K562 (cell line): Measurements from ENCODE around the gene ATP5PO. TPM values are rescaled to one million over a fixed set of nuclear protein-coding genes. Genes with fewer than 3 reads are reported as not detected.

Experiments
- ARID2 ChIP-seq: fragments of 450-650 bp; IDR thresholded peaks from 2 replicates; pipeline ENCODE4 v1.6.1; 2017; ENCODE audit warnings: antibody characterized with exemption, mild to moderate bottlenecking
- BHLHE40 ChIP-seq: IDR thresholded peaks from 2 replicates; pipeline ENCODE4 v1.6.1; 2011; ENCODE audit warnings: low read length, improper control_type of control experiment
- CXXC5 ChIP-seq: fragments of 250-450 bp; sonication (Bioruptor Pico); IDR thresholded peaks from 2 replicates; pipeline ENCODE4 v1.8.0; 2022; ENCODE audit warnings: inconsistent platforms, mild to moderate bottlenecking, moderate library complexity
- EP400 ChIP-seq: fragments of 450-650 bp; IDR thresholded peaks from 2 replicates; pipeline ENCODE4 v1.6.1; 2017; ENCODE audit warnings: antibody characterized with exemption, mild to moderate bottlenecking, moderate library complexity
- KAT2B ChIP-seq: IDR thresholded peaks from one replicate; pipeline ENCODE4 v1.6.1; 2012; ENCODE audit warnings: low read depth, mild to moderate bottlenecking, control low read depth, inconsistent platforms, low read length, moderate library complexity
- KLF10 ChIP-seq: fragments of 250-450 bp; sonication (Bioruptor Pico); IDR thresholded peaks from 2 replicates; pipeline ENCODE4 v1.6.1; 2021; ENCODE audit warnings: matching md5 sums
- L3MBTL2 ChIP-seq: fragments of 450-650 bp; IDR thresholded peaks from 2 replicates; pipeline ENCODE4 v1.6.1; 2016; ENCODE audit warnings: mild to moderate bottlenecking, moderate library complexity
- MAFG ChIP-seq: fragments of 450-650 bp; conservative IDR thresholded peaks from 2 replicates; pipeline ENCODE4 v1.6.1; 2016; ENCODE audit warnings: missing genetic modification characterization, missing compliant biosample characterization
- MEIS2 ChIP-seq: fragments of 450-650 bp; IDR thresholded peaks from 2 replicates; pipeline ENCODE4 v1.6.1; 2014; ENCODE audit warnings: mild to moderate bottlenecking; ENCODE audit not compliant: partially characterized antibody
- PCBP1 ChIP-seq: fragments of 200-400 bp; formaldehyde crosslinking; IDR thresholded peaks from 2 replicates; pipeline ENCODE4 v1.6.1; 2018; ENCODE audit warnings: mild to moderate bottlenecking, low read depth, low read length; ENCODE audit not compliant: poor library complexity, severe bottlenecking
- UBTF ChIP-seq, 2 experiments: IDR thresholded peaks; 2 replicates each; pipeline ENCODE4 v1.6.1; 2012; ENCODE audit warnings: improper control_type of control experiment in 2 of 2, low read depth in 2 of 2, low read length in 2 of 2, borderline replicate concordance in 1 of 2
- ZMIZ1 ChIP-seq, 2 experiments: fragments of 150-350 bp in 1 of 2; IDR thresholded peaks; 2 replicates each; pipeline ENCODE4 v1.6.1; 2012 to 2016; ENCODE audit warnings: low read depth in 2 of 2, low read length in 2 of 2, mild to moderate bottlenecking in 1 of 2, moderate library complexity in 1 of 2
- ZNF407 ChIP-seq: fragments of 450-650 bp; IDR thresholded peaks from 2 replicates; pipeline ENCODE4 v1.6.1; 2016; ENCODE audit warnings: low read depth
- ZNF778 ChIP-seq: fragments of 450-650 bp; formaldehyde crosslinking; IDR thresholded peaks from 2 replicates; pipeline ENCODE4 v1.4.0; 2020; ENCODE audit warnings: mild to moderate bottlenecking, moderate library complexity
- polyA plus RNA-seq, 8 experiments: library from polyadenylated mRNA; depleted of rRNA in 4 of 8; stranded (reverse) in 5 of 8; unstranded in 3 of 8; fragments of >200 nt; fragmentation: Nextera tagmentation in 2 of 8; fragmentation: Illumina TruSeq in 1 of 8; extraction: Ambion mirVana in 2 of 8; extraction: Trizol in 1 of 8; gene quantifications; 2 replicates each; pipeline versions ENCODE4 v1.2.1 to v1.2.3, GENCODE V29; 2011 to 2014; ENCODE audit warnings: inconsistent platforms in 1 of 8, missing spikeins in 1 of 8
- total RNA-seq, 7 experiments: library from RNA; depleted of rRNA in 6 of 7; stranded (reverse); fragments of >200 nt in 6 of 7; fragmentation: Illumina TruSeq in 2 of 7; extraction: Trizol in 2 of 7; gene quantifications; 2 replicates each; pipeline versions ENCODE4 v1.2.1 to v1.2.3, GENCODE V29; 2011 to 2021; ENCODE audit warnings: low replicate concordance in 1 of 7

ATP5PO gene
- total and polyA plus RNA-seq, 9 of the 15 experiments (the other 6 are each of a cell fraction or from before 2014, with no cell fraction given): 367 to 2,722 (median 808) TPM

- TF ChIP-seq ZNF407 (no peak), UBTF (IDR thresholded peaks at IDR 0.05; ENCODE audit: borderline replicate concordance in 1 of 2, low read depth in 2 of 2, low read length in 2 of 2) (0 out of 4 replicates have a peak, but pooled peaks of 1 of the 2 experiments have one; percentile 58), CXXC5 (peak; percentile 33; the same call in 1 of the 2 replicates), KAT2B (no peak), ZMIZ1 (IDR thresholded peaks at IDR 0.05; ENCODE audit: low read depth in 2 of 2, low read length in 2 of 2) (no peak), EP400 (no peak), MAFG (tag) (peak; percentile 52; the same call in 1 of the 2 replicates), ARID2 (peak; percentile 25; the same call in 1 of the 2 replicates), BHLHE40 (peak; percentile 21; the same call in 1 of the 2 replicates), ZNF778 (CRISPR knock-in tag) (no peak), PCBP1 (no peak), L3MBTL2 (peak; percentile 12; the same call in 1 of the 2 replicates), KLF10 (CRISPR knock-in tag) (no peak), MEIS2 (peak; percentile 14)
Measured at GRCh38 chr21:33894736-33895288, 20.8 kb downstream of the ATP5PO start (continued).
